GM12801 (cell line): ENCODE measurements around the gene NPFFR1.

Source experiments
- CTCF ChIP-seq: IDR thresholded peaks from one replicate; pipeline ENCODE4 v1.5.1; 2011; ENCODE audit warnings: control low read depth; ENCODE audit not compliant: insufficient read length; ENCODE audit errors: extremely low read depth

NPFFR1 gene

GRCh38 chr10:70265032-70265689 is 18.6 kb downstream of the NPFFR1 start:
- no peak for TF ChIP-seq CTCF

- no peak for TF ChIP-seq CTCF
These were observed 23.1 kb downstream of the NPFFR1 start for GRCh38 chr10:70260734-70261133.

GRCh38 chr10:70260259-70260658 is 23.5 kb downstream of the NPFFR1 start:
- no peak for TF ChIP-seq CTCF

- no peak for TF ChIP-seq CTCF
These were observed 25.6 kb downstream of the NPFFR1 start for GRCh38 chr10:70258216-70258615.

GRCh38 chr10:70256463-70256862 is 27.3 kb downstream of the NPFFR1 start:
- no peak for TF ChIP-seq CTCF

GRCh38 chr10:70255329-70256299 is 28.2 kb downstream of the NPFFR1 start:
- no peak for TF ChIP-seq CTCF

- TF ChIP-seq CTCF: no peak
These were observed 29.0 kb downstream of the NPFFR1 start for GRCh38 chr10:70254778-70255328.
